ENCODE results near the gene SCNN1G.
A peak's percentile ranks its signal among the peaks of the same experiment; 100 is the strongest.

The SCNN1G gene

DNA sequence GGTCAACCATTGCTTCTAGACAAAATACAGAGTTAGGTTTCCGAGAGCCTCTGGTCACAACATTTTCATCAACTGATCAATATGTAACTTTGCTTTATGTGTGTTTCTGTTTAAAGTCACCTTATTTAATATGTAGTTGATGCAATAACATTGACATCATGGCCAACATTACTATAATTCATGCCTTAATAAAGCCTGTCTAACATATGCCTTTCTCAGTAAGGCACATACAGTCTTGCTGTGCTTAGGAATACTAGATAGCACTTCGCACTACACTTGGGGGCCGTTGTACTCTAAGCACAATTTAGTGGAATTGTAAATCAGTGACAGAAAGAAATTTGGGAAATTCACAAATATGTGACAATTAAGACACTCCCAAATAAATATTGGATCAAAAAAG lies 9.6 kb upstream of the SCNN1G start:
- H3K9me3 Mint-ChIP-seq: no peaks in the 10 kb centered on the region
- no peak for ATAC-seq
- H3K4me3 Mint-ChIP-seq: no peak overlapping the region
- no peak overlapping the region for H3K27ac Mint-ChIP-seq
- H3K4me1 Mint-ChIP-seq: no peaks in the 10 kb centered on the region
- no peak for DNase-seq (ENCODE audit: low spot score in 2 of 2)
- no peaks in the 10 kb centered on the region for H3K36me3 Mint-ChIP-seq

DNA sequence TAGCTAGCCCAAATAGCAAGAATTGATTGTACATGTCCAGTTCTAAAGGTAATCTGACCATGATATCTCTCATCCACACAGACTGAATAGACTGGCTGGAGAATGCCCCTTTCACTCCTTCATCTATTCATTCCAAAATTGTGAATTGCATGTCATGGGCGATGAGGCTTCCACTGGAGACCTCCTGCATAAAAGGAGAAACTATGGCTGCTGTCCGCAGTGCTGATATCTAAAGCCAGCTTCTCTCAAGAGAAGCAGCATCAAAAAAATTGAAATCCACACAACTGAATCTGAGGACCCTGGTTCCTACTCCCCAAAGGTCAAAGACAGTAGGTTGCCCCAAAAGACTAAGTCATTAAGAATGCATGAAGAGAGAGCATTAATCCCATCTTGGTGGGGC lies 7.9 kb upstream of the SCNN1G start:
- Mint-ChIP-seq H3K4me1 (no peaks in the 10 kb centered on the region), H3K27ac (no peak overlapping the region), H3K9me3 (no peaks in the 10 kb centered on the region), H3K4me3 (no peak overlapping the region), H3K36me3 (no peaks in the 10 kb centered on the region)
- ATAC-seq (no peak), DNase-seq (ENCODE audit: low spot score in 2 of 2) (no peak)

DNA sequence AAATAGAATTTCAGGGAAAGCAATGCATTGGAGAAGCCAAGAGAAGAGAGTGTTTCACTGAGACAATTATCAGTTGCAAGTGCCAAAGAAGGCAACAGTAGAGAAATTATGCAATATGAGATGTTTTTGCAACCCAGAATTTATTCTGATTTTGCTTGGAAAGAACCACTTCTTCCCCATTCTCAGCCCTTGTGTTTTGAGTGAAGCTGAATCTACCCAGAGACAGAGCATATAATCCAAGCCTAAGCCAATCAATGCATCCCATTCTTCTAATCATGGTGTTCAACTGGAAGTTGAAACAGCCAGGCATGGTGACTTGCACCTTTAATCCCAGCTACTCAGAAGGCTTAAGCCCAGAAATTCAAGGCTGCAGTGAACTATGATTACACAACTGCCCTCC lies 6.9 kb upstream of the SCNN1G start:
- no peak overlapping the region for H3K4me3 Mint-ChIP-seq
- no peaks in the 10 kb centered on the region for H3K4me1 Mint-ChIP-seq
- no peak overlapping the region for H3K27ac Mint-ChIP-seq
- H3K9me3 Mint-ChIP-seq: no peaks in the 10 kb centered on the region
- H3K36me3 Mint-ChIP-seq: no peaks in the 10 kb centered on the region
- DNase-seq (ENCODE audit: low spot score in 2 of 2) (no peak), ATAC-seq (no peak)

DNA sequence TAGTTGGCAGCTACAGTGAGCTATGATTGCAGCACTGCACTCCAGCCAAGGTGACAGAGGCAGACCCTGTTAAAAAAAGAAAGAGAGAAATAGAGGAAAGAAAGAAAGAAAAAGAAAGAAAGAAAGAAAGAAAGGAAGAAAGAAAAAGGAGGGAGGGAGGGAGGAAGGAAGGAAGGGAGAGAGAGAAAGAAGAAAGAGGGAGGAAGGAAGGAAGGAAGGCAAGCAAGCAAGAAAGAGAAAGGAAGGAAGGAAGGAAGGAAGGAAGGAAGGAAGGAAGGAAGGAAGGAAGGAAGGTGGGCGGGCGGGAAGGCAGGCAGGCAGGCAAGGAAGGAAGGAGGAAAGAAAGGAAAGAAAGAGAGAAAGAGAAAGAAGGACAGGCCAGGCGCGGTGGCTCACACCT lies 1.0 kb upstream of the SCNN1G start:
- Mint-ChIP-seq H3K4me1 (peaks cover 15% of the 10 kb centered on the region), H3K4me3 (peak overlapping the region; percentile 64), H3K9me3 (no peaks in the 10 kb centered on the region), H3K36me3 (no peaks in the 10 kb centered on the region), H3K27ac (no peak overlapping the region)
- DNase-seq (ENCODE audit: low spot score in 2 of 2) (no peak), ATAC-seq (no peak)

DNA sequence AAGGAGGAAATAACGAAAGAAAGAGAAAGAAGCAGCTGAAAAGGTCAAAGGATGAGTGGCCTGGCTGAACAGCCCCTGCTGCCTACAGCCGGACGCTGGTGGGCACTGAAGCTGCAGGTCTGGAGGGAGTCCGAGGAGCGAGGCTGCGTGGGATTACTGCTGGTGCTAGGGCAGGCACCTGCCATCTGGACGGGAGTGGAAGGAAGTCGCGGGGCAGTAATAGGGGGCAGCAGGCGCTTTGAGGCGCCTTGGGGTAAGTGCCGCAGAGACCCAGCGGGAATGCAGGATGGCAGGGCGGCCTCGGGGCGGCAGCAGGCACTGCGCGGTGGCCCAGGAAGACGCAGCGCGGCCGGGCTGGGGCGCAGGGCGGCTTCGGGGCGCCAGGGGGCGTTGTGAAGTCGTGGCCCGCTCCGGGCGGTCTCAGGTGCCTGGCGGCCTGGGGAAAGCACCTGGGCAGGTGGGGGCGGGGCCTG lies 303 bp upstream of the SCNN1G start:
- H3K9me3 Mint-ChIP-seq: no peaks in the 10 kb centered on the region
- H3K4me1 Mint-ChIP-seq: peaks cover 15% of the 10 kb centered on the region
- ATAC-seq (peak; percentile 92), DNase-seq (ENCODE audit: low spot score in 2 of 2) (peak; percentile 70 to 83)
- H3K36me3 Mint-ChIP-seq: no peaks in the 10 kb centered on the region
- H3K4me3 Mint-ChIP-seq: peak overlapping the region; percentile 64
- no peak overlapping the region for H3K27ac Mint-ChIP-seq

DNA sequence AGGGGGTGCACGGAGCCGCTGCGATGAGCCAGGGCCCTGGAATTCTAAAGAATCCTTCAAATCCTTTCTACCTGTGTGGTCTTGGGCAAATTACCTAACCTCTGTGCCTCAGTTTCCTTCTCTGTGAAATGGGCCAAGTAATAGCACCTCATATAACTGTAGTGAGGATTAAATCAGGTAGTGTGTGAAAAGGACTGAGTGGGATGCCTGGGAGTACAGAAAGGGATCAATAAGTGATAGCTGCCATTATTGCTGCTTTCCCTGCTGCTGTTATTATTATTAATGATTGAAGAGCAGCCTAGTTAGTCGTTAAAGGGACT lies 958 bp downstream of the SCNN1G start:
- DNase-seq (ENCODE audit: low spot score in 2 of 2) (no peak), ATAC-seq (no peak)
- Mint-ChIP-seq H3K27ac (no peak overlapping the region), H3K4me1 (peaks cover 15% of the 10 kb centered on the region), H3K9me3 (no peaks in the 10 kb centered on the region), H3K4me3 (no peak overlapping the region), H3K36me3 (no peaks in the 10 kb centered on the region)

DNA sequence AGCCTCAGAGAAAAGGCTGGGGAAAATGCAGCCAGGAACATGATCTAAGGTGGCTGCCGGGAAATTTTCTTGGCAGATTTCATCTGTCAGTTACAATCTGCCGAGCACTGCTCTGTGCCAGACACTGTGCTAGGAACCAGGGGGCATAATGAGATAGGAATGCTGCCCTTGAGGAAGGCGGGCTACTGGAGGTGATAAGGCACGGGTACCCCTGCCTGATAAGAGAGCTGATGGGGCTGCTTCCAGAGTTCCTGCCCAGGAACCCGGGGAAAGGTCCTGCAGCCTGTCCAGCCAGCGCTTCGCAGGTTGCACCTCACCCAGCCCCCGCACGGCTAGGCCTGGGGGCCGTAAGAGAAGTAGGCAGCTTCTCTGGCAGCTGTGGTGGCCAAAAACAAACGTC lies 3.1 kb downstream of the SCNN1G start:
- peaks cover 15% of the 10 kb centered on the region for H3K4me1 Mint-ChIP-seq
- H3K4me3 Mint-ChIP-seq: no peak overlapping the region
- H3K36me3 Mint-ChIP-seq: no peaks in the 10 kb centered on the region
- DNase-seq (ENCODE audit: low spot score in 2 of 2) (no peak), ATAC-seq (no peak)
- H3K9me3 Mint-ChIP-seq: no peaks in the 10 kb centered on the region
- H3K27ac Mint-ChIP-seq: no peak overlapping the region

DNA sequence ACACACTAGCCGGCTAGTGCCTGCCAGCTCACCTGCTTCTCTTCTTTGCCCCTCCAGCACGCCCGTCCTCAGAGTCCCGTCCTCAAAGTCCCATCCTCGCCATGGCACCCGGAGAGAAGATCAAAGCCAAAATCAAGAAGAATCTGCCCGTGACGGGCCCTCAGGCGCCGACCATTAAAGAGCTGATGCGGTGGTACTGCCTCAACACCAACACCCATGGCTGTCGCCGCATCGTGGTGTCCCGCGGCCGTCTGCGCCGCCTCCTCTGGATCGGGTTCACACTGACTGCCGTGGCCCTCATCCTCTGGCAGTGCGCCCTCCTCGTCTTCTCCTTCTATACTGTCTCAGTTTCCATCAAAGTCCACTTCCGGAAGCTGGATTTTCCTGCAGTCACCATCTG lies 3.6 kb downstream of the SCNN1G start:
- Mint-ChIP-seq H3K36me3 (no peaks in the 10 kb centered on the region), H3K4me3 (no peak overlapping the region), H3K4me1 (peaks cover 13% of the 10 kb centered on the region), H3K9me3 (no peaks in the 10 kb centered on the region), H3K27ac (no peak overlapping the region)
- no peak for ATAC-seq
- no peak for DNase-seq (ENCODE audit: low spot score in 2 of 2)

DNA sequence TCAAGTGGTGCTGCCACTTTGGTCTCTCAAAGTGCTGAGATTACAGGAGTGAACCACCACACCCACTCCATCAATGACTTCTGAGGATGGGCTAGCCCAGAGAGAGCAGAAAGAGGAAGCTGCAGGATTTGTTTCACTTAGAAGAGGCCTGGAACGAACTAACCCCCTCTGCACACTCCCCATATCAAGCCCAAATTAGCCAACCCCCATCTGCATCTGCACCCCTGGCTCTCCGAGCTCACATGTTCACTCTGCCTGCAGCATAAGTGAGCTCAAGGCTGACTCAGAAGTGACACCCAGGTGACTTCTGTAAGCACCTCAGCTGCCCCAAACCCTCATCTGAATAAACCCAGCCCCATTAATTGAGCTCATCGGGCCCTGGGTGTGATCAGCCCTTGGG lies 4.8 kb downstream of the SCNN1G start:
- Mint-ChIP-seq H3K27ac (no peak overlapping the region), H3K4me1 (peaks cover 1% of the 10 kb centered on the region), H3K9me3 (no peaks in the 10 kb centered on the region), H3K36me3 (no peaks in the 10 kb centered on the region), H3K4me3 (no peak overlapping the region)
- ATAC-seq: no peak
- DNase-seq (ENCODE audit: low spot score in 2 of 2): no peak

DNA sequence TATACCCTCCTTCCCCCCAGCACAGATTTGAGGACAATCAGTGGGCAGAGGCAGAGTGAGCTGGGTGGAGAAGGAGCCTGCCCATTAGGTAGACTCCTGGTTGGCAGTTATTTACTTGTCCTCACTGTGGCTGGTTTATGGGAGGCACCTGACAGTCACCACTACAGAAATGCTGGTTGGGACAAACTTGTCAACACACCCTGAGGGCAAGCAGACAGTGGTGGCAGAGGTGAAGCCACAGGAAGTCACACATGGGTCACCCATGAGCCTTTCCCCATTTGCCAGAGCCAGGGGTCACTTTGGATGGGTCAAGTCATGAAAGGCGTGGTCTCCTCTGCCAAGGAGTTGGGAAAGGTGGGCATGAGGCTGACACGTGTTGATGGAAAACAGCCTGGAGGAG lies 6.4 kb downstream of the SCNN1G start:
- DNase-seq (ENCODE audit: low spot score in 2 of 2) (no peak), ATAC-seq (no peak)
- Mint-ChIP-seq H3K27ac (no peak overlapping the region), H3K36me3 (no peaks in the 10 kb centered on the region), H3K4me1 (no peaks in the 10 kb centered on the region), H3K4me3 (no peak overlapping the region), H3K9me3 (no peaks in the 10 kb centered on the region)

DNA sequence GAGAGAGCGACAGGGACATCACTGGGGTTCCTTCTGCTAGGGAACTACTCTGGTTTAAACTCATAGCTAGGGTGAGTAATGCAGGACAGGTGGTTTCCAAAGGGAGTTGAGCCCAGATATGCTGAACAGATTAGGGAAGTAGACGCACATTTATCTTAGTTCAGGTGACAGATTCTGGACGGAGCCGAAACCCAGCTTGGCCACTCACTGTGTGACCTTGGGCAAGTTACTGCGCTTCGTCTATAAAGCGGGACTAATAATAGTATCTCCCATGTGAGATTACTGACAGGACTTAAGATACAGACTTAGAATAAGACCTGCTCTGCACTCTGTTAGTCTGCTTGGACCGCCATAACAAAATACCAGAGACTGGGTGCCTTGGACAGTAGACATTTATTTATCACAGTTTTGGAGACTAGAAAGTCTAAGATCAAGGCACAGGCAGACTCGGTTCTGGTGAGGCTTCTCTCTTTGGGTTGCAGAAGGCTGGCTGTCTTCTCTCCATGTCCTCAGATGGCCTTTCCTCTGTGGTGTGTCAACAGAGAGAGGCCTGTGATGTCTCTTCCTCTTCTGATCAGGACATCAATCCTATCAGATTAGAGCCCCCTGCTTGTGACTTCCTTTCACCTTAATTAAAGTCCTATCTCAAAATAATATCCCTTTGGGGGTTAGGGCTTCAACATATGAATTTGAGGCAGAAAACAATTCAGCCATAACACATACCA lies 12.1 kb downstream of the SCNN1G start:
- DNase-seq (ENCODE audit: low spot score in 2 of 2): no peak
- ATAC-seq: no peak
- no peak overlapping the region for H3K4me3 Mint-ChIP-seq
- H3K9me3 Mint-ChIP-seq: no peaks in the 10 kb centered on the region
- no peaks in the 10 kb centered on the region for H3K36me3 Mint-ChIP-seq
- no peaks in the 10 kb centered on the region for H3K4me1 Mint-ChIP-seq
- no peak overlapping the region for H3K27ac Mint-ChIP-seq

DNA sequence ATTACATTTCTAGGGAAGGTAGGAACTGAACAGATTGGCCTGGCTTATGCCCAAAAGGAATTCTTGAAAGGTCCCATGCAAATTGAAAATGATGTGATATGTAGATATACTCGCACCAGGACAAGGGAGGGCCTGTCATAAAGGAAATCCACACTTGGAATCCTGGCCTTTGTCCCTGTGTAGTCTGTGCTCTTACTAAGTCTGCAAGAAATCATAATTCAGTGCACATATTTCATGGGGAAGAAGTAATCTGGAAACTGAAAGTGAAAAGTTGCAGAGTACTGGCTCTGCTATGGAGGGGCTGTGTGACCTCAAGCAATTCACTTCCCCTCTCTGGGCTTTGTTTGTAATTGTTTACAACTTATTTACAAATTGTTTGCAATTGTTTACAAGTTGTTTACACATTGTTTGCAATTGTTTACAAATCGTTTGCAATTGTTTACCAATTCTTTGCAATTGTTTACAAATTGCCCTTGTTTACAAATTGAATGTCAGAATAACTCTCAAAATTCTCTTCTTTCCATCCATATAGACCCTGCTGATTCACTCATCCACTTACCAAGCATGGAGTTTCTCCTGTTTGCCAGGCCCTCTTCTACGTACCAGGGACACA lies 12.9 kb downstream of the SCNN1G start:
- H3K4me3 Mint-ChIP-seq: no peak overlapping the region
- H3K4me1 Mint-ChIP-seq: no peaks in the 10 kb centered on the region
- DNase-seq (ENCODE audit: low spot score in 2 of 2) (no peak), ATAC-seq (no peak)
- H3K27ac Mint-ChIP-seq: peak overlapping the region; percentile 4
- H3K9me3 Mint-ChIP-seq: no peaks in the 10 kb centered on the region
- H3K36me3 Mint-ChIP-seq: no peaks in the 10 kb centered on the region

DNA sequence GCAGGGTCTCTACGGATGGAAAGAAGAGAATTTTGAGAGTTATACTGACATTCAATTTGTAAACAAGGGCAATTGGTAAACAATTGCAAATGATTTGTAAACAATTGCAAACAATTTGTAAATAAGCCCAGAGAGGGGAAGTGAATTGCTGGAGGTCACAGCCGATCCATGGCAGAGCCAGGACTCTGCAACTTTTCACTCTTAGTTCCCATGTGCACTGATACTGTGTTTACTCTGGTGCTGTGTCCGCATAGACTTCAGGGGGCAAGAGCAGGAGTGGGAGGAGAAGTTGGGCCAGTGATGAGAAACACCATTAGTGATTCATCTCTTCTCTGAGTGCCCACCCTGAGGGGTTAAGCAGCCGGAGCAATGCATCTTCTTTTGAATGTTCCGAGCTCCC lies 14.0 kb downstream of the SCNN1G start:
- no peak overlapping the region for H3K27ac Mint-ChIP-seq
- no peaks in the 10 kb centered on the region for H3K4me1 Mint-ChIP-seq

DNA sequence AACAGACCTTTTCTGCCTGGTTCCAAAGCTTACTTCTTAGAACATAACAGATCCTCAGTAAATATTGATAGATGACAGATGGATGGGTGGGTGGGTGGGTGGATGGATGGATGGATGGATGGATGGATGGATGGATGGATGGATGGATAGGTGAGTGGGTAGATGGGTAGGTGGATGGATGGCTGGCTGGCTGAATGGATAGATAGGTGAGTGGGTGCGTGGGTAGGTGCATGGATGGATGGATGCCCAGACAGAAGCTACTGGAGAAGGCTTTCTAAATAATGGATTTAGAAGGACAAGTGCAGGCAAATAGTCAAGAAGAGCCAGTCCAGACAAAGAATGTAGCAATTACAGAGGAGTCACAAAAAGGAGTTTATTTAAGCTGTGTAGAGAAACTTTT lies 19.6 kb downstream of the SCNN1G start:
- no peak for DNase-seq (ENCODE audit: low spot score in 2 of 2)
- Mint-ChIP-seq H3K4me1 (no peaks in the 10 kb centered on the region), H3K27ac (no peak overlapping the region), H3K4me3 (no peak overlapping the region), H3K36me3 (no peaks in the 10 kb centered on the region), H3K9me3 (no peaks in the 10 kb centered on the region)
- ATAC-seq: no peak

More for the DNA sequence above, 14.0 kb downstream of the SCNN1G start:
- H3K9me3 Mint-ChIP-seq: no peaks in the 10 kb centered on the region
- H3K4me3 Mint-ChIP-seq: no peak overlapping the region
- no peak for DNase-seq (ENCODE audit: low spot score in 2 of 2)
- no peaks in the 10 kb centered on the region for H3K36me3 Mint-ChIP-seq
- no peak for ATAC-seq

DNA sequence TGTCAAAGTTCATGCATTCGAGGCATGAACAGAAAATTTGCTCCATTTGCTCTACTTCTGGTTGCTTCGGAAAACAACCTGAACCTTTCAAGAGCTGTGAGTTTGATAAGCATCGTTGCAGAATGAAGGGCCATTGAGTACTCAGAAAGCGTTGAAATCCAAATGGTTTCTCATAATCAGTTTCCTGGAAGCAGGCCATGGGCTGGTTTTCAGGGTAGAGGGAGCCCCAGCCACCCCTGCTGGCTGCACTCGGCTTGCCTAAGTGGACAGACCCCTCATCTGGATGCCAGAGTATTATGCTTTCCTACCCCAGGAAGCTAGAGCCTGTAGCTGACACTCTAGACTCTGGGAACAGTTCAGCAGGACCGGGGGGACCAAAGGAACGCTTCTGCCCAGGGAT lies 24.4 kb downstream of the SCNN1G start:
- Mint-ChIP-seq H3K27ac (no peak overlapping the region), H3K9me3 (no peaks in the 10 kb centered on the region)

DNA sequence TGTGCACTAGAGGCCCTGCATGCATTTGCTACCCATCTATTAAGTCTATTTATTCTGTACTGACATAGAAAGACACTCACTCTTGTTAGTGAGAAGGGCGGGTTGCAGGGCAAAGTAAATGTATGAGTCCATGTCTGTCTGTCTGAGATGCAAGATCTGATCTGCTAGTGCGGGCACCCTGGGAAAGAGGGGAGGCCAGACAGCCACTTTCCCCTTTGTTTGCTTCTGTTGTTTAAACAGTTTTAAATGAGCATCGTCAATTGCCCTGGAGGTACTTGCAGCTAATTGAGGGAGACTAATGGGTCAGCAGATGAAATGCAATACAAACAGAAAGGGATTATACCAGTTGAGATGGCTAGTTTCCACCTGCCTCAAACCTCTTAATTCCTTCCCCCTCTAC lies 24.9 kb downstream of the SCNN1G start:
- H3K27ac Mint-ChIP-seq: no peak overlapping the region
- H3K9me3 Mint-ChIP-seq: no peaks in the 10 kb centered on the region

More for the DNA sequence above, 24.4 kb downstream of the SCNN1G start:
- Mint-ChIP-seq H3K4me3 (no peak overlapping the region), H3K4me1 (no peaks in the 10 kb centered on the region), H3K36me3 (no peaks in the 10 kb centered on the region)
- DNase-seq (ENCODE audit: low spot score in 2 of 2): no peak
- no peak for ATAC-seq

More for the DNA sequence above, 24.9 kb downstream of the SCNN1G start:
- no peak overlapping the region for H3K4me3 Mint-ChIP-seq
- no peaks in the 10 kb centered on the region for H3K4me1 Mint-ChIP-seq
- no peak for DNase-seq (ENCODE audit: low spot score in 2 of 2)
- no peak for ATAC-seq
- H3K36me3 Mint-ChIP-seq: no peaks in the 10 kb centered on the region
